MM.1S (cell line): ENCODE measurements around the gene AXIN2.

ENCODE experiments used
- DNase-seq: peaks from one replicate; pipeline ENCODE4 v3.0.0-alpha.2; 2015
- H2AFZ ChIP-seq: fragments of 300-600 bp; sonication (generic); 2 replicates; pipeline ENCODE4 v1.6.0; 2016; ENCODE audit warnings: antibody characterized with exemption, low read length
- H3F3A ChIP-seq: fragments of 300-600 bp; sonication (generic); 2 replicates; pipeline ENCODE4 v1.6.1; 2016; ENCODE audit warnings: mild to moderate bottlenecking, antibody characterized with exemption, low read length, moderate library complexity, mixed read lengths; ENCODE audit not compliant: insufficient read depth
- H3K27ac ChIP-seq: fragments of 300-600 bp; sonication (generic); 2 replicates; pipeline ENCODE4 v1.5.1; 2016; ENCODE audit warnings: mild to moderate bottlenecking, low read length
- H3K27me3 ChIP-seq: fragments of 300-600 bp; sonication (generic); replicated peaks from 2 replicates; pipeline ENCODE4 v1.6.0; 2016; ENCODE audit warnings: low read length; ENCODE audit not compliant: insufficient read depth
- H3K36me3 ChIP-seq: fragments of 300-600 bp; sonication (generic); replicated peaks from 2 replicates; pipeline ENCODE4 v1.6.1; 2016; ENCODE audit warnings: mild to moderate bottlenecking, low read length, mixed read lengths; ENCODE audit not compliant: insufficient read depth
- H3K4me1 ChIP-seq: fragments of 300-600 bp; sonication (generic); 2 replicates; pipeline ENCODE4 v1.6.1; 2016; ENCODE audit warnings: low read length, mixed read lengths
- H3K4me2 ChIP-seq: fragments of 300-600 bp; sonication (generic); 2 replicates; pipeline ENCODE4 v1.6.0; 2016; ENCODE audit warnings: low read depth, low read length
- H3K4me3 ChIP-seq: fragments of 300-600 bp; sonication (generic); 2 replicates; pipeline ENCODE4 v1.5.1; 2016; ENCODE audit warnings: low read length, mixed read lengths
- H3K79me2 ChIP-seq: fragments of 300-600 bp; sonication (generic); 2 replicates; pipeline ENCODE4 v1.6.1; 2016; ENCODE audit warnings: mixed run types, low read length, mixed read lengths
- H3K9ac ChIP-seq: fragments of 300-600 bp; sonication (generic); 2 replicates; pipeline ENCODE4 v1.6.1; 2016; ENCODE audit warnings: low read length, mixed read lengths
- H3K9me2 ChIP-seq: fragments of 300-600 bp; sonication (generic); replicated peaks from 2 replicates; pipeline ENCODE4 v1.6.1; 2016; ENCODE audit warnings: mild to moderate bottlenecking, low read length, mixed read lengths; ENCODE audit not compliant: insufficient read depth
- H3K9me3 ChIP-seq: fragments of 300-600 bp; sonication (generic); replicated peaks from 2 replicates; pipeline ENCODE4 v1.6.1; 2016; ENCODE audit warnings: mild to moderate bottlenecking, low read length, mixed read lengths; ENCODE audit not compliant: insufficient read depth
- H4K20me1 ChIP-seq: fragments of 300-600 bp; sonication (generic); 2 replicates; pipeline ENCODE4 v1.6.1; 2016; ENCODE audit warnings: mild to moderate bottlenecking, low read length, moderate library complexity, mixed read lengths; ENCODE audit not compliant: insufficient read depth
- EZH2 ChIP-seq: fragments of 300-600 bp; sonication (generic); optimal IDR thresholded peaks from 2 replicates; pipeline ENCODE3; 2017; ENCODE audit warnings: low read depth, mild to moderate bottlenecking, antibody characterized with exemption, low read length, mixed read lengths
- EZH2phosphoT487 ChIP-seq: fragments of 300-600 bp; sonication (generic); IDR thresholded peaks from 2 replicates; pipeline ENCODE4 v1.6.1; 2018; ENCODE audit warnings: antibody characterized with exemption, low read length
- TF ChIP-seq, protein P1 (sequence below): fragments of 300-600 bp; sonication (generic); IDR thresholded peaks from 2 replicates; pipeline ENCODE4 v1.5.1; 2016; ENCODE audit warnings: antibody characterized with exemption, low read length, mixed read lengths

Gene AXIN2

DNA sequence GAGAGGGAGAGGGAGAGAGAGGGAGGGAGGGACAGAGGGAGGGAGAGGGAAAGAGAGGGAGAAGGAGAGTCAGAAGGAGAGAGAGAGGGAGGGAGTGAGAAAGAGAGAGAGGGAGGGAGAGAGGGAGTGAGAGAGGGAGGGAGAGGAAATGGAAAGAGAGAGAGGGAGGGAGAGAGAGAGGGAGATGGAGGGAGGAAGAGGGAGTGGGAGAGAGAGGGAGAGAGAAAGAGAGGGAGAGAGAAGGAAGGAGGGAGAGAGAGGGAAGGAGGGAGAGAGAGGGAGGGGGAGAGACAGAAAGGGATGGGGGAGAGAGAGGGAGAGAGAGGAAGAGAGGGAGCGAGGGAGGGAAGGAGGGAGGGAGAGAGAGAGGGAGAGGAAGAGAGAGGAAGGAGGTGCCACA lies 72.8 kb downstream of the AXIN2 start:
- Histone ChIP-seq H4K20me1 (no peaks in the 10 kb centered on the region), H3K27me3 (no peaks in the 10 kb centered on the region), H3K79me2 (no peaks in the 10 kb centered on the region), H3K27ac (no peak overlapping the region), H3K4me1 (no peaks in the 10 kb centered on the region), H2AFZ (no peak overlapping the region), H3K4me3 (no peak overlapping the region), H3K9me3 (no peaks in the 10 kb centered on the region), H3K9ac (no peak overlapping the region), H3K4me2 (no peak overlapping the region), H3K36me3 (no peaks in the 10 kb centered on the region), H3F3A (no peaks in the 10 kb centered on the region), H3K9me2 (no peaks in the 10 kb centered on the region)
- DNase-seq: no peak
- TF ChIP-seq EZH2phosphoT487 (no peak), EZH2 (no peak)
- TF ChIP-seq, protein P1, sequence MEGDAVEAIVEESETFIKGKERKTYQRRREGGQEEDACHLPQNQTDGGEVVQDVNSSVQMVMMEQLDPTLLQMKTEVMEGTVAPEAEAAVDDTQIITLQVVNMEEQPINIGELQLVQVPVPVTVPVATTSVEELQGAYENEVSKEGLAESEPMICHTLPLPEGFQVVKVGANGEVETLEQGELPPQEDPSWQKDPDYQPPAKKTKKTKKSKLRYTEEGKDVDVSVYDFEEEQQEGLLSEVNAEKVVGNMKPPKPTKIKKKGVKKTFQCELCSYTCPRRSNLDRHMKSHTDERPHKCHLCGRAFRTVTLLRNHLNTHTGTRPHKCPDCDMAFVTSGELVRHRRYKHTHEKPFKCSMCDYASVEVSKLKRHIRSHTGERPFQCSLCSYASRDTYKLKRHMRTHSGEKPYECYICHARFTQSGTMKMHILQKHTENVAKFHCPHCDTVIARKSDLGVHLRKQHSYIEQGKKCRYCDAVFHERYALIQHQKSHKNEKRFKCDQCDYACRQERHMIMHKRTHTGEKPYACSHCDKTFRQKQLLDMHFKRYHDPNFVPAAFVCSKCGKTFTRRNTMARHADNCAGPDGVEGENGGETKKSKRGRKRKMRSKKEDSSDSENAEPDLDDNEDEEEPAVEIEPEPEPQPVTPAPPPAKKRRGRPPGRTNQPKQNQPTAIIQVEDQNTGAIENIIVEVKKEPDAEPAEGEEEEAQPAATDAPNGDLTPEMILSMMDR: no peak

DNA sequence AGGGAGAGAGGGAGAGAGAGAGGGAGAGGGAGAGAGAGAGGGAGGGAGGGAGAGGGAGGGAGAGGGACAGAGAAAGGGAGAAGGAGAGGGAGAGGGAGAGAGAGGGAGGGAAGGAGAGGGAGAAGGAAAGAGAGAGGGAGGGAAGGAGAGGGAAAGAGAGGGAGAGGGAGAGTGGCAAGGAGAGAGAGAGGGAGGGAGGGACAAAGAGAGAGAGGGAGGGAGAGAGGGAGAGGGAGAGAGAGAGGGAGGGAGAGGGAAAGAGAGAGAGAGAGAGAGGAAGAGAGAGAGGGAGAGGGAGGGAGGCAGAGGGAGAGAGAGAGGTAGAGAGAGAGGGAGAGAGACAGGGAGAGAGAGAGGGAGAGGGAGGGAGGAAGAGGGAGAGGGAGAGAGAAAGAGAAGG lies 73.5 kb downstream of the AXIN2 start:
- no peaks in the 10 kb centered on the region for H4K20me1 ChIP-seq
- TF ChIP-seq, protein P1: no peak
- no peak for TF ChIP-seq EZH2
- no peak for TF ChIP-seq EZH2phosphoT487
- H3K9ac ChIP-seq: no peak overlapping the region
- H3K4me2 ChIP-seq: no peak overlapping the region
- no peak overlapping the region for H3K4me3 ChIP-seq
- no peaks in the 10 kb centered on the region for H3K36me3 ChIP-seq
- H3K4me1 ChIP-seq: no peaks in the 10 kb centered on the region
- no peaks in the 10 kb centered on the region for H3F3A ChIP-seq
- no peak overlapping the region for H3K27ac ChIP-seq
- no peaks in the 10 kb centered on the region for H3K9me2 ChIP-seq
- no peaks in the 10 kb centered on the region for H3K9me3 ChIP-seq
- DNase-seq: no peak
- no peaks in the 10 kb centered on the region for H3K27me3 ChIP-seq
- H3K79me2 ChIP-seq: no peaks in the 10 kb centered on the region
- no peak overlapping the region for H2AFZ ChIP-seq

DNA sequence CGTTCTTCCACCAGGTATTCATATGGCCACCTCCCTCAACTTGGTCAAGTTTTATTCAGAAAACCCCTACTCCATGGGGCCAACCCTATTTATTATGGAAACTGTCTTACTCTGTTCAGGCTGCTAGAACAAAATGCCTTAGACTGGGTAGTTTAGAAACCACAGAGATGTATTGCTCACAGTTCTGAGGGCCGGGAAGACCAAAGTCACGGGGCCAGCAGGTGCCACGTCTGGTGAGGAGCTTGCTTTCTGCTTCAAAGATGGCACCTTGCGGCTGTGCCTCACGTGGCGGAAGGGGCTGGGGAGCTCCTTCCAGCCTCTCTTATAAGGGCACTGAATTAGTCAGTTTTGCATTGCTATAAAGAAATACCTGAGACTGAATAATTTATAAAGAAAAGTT lies 74.3 kb downstream of the AXIN2 start:
- no peak overlapping the region for H2AFZ ChIP-seq
- no peaks in the 10 kb centered on the region for H3F3A ChIP-seq
- no peaks in the 10 kb centered on the region for H4K20me1 ChIP-seq
- H3K27me3 ChIP-seq: no peaks in the 10 kb centered on the region
- H3K4me2 ChIP-seq: no peak overlapping the region
- DNase-seq: no peak
- H3K36me3 ChIP-seq: no peaks in the 10 kb centered on the region
- H3K79me2 ChIP-seq: no peaks in the 10 kb centered on the region
- H3K4me1 ChIP-seq: no peaks in the 10 kb centered on the region
- no peaks in the 10 kb centered on the region for H3K9me2 ChIP-seq
- no peak overlapping the region for H3K9ac ChIP-seq
- no peak overlapping the region for H3K4me3 ChIP-seq
- H3K9me3 ChIP-seq: no peaks in the 10 kb centered on the region
- no peak overlapping the region for H3K27ac ChIP-seq
- TF ChIP-seq EZH2phosphoT487 (no peak), EZH2 (no peak)
- TF ChIP-seq, protein P1: no peak
